DND-41 (cell line): ENCODE measurements around the gene XRN1.

ENCODE experiments used
- ATAC-seq: fragments of 200-7000 bp; cut with Tn5 transposase; 3 replicates; pipeline ENCODE4 v1.9.1; 2021; ENCODE audit warnings: low read depth; ENCODE audit not compliant: insufficient read depth
- DNase-seq: peaks from one replicate; pipeline ENCODE4 v3.0.0-alpha.2; 2020
- H2AFZ ChIP-seq: 2 replicates; pipeline ENCODE4 v1.6.0; 2012; ENCODE audit warnings: low read depth, low read length
- H3K27ac ChIP-seq: 2 replicates; pipeline ENCODE4 v1.5.1; 2012; ENCODE audit warnings: low read length, inconsistent platforms
- H3K27me3 ChIP-seq: fragments of 200-600 bp; sonication (generic); 2 replicates; pipeline ENCODE4 v1.6.0; 2012; ENCODE audit warnings: low read length, mild to moderate bottlenecking, inconsistent platforms; ENCODE audit not compliant: insufficient read depth, poor library complexity
- H3K36me3 ChIP-seq: 2 replicates; pipeline ENCODE4 v1.5.1; 2012; ENCODE audit warnings: low read length, inconsistent platforms; ENCODE audit not compliant: insufficient read depth
- H3K4me1 ChIP-seq: 2 replicates; pipeline ENCODE4 v1.5.1; 2012; ENCODE audit warnings: mild to moderate bottlenecking, low read length; ENCODE audit not compliant: insufficient read depth
- H3K4me2 ChIP-seq: 2 replicates; pipeline ENCODE4 v1.6.0; 2012; ENCODE audit warnings: mild to moderate bottlenecking, moderate library complexity, low read length, inconsistent platforms; ENCODE audit not compliant: insufficient read depth
- H3K4me3 ChIP-seq, 2 experiments: fragments of 200-600 bp in 1 of 2; shearing (Covaris generic) in 1 of 2; 2 replicates each; pipeline ENCODE4 v1.5.1; 2012 to 2016; ENCODE audit warnings: inconsistent platforms in 2 of 2, low read length in 2 of 2, mild to moderate bottlenecking in 2 of 2, low read depth in 1 of 2, moderate library complexity in 1 of 2
- H3K79me2 ChIP-seq: 2 replicates; pipeline ENCODE4 v1.6.0; 2012; ENCODE audit warnings: low read length, inconsistent platforms; ENCODE audit not compliant: insufficient read depth
- H3K9ac ChIP-seq: 2 replicates; pipeline ENCODE4 v1.6.0; 2012; ENCODE audit warnings: low read depth, mild to moderate bottlenecking, inconsistent platforms, low read length, moderate library complexity
- H3K9me3 ChIP-seq: 2 replicates; pipeline ENCODE4 v1.5.1; 2012; ENCODE audit warnings: low read length, moderate library complexity, mild to moderate bottlenecking, inconsistent platforms; ENCODE audit not compliant: insufficient read depth, severe bottlenecking
- H4K20me1 ChIP-seq: 2 replicates; pipeline ENCODE4 v1.6.0; 2012; ENCODE audit warnings: low read length; ENCODE audit not compliant: insufficient read depth
- EZH2 ChIP-seq: IDR thresholded peaks from 3 replicates; pipeline ENCODE4 v1.6.1; 2012; ENCODE audit warnings: borderline replicate concordance, low read depth, mild to moderate bottlenecking, moderate library complexity, low read length, inconsistent platforms; ENCODE audit not compliant: severe bottlenecking
- TF ChIP-seq, protein P1 (sequence below): IDR thresholded peaks from 2 replicates; pipeline ENCODE4 v1.5.1; 2012; ENCODE audit warnings: borderline replicate concordance, low read length, moderate library complexity, mild to moderate bottlenecking; ENCODE audit not compliant: poor library complexity, severe bottlenecking; ENCODE audit errors: extremely low read depth

XRN1 gene

DNA sequence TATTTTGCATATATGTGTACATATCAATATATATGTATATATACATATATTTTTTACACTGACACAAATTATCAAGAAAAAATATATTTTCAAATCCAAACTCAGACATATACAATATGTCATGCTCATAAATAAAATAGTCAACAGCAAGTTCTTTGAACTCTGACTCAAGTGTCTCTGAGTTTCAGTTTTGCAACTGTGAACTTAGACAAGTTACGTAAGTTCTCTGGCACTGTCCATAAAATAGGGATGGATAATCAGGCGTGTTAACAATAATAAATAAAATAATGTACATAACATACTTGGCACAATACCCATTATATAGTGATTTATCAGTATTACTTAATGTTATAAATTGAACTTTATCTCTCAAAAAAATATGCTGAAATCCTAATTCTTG is 12.1 kb upstream of the XRN1 start:
- no peak overlapping the region for H3K27ac ChIP-seq
- H2AFZ ChIP-seq: no peak overlapping the region
- peaks cover 61% of the 10 kb centered on the region for H3K36me3 ChIP-seq
- no peak overlapping the region for H3K4me2 ChIP-seq
- no peaks in the 10 kb centered on the region for H3K4me1 ChIP-seq
- no peak overlapping the region for H3K4me3 ChIP-seq
- DNase-seq (no peak), ATAC-seq (no peak)
- no peaks in the 10 kb centered on the region for H3K79me2 ChIP-seq
- H3K27me3 ChIP-seq: no peaks in the 10 kb centered on the region
- H3K9ac ChIP-seq: no peak overlapping the region
- TF ChIP-seq, protein P1, sequence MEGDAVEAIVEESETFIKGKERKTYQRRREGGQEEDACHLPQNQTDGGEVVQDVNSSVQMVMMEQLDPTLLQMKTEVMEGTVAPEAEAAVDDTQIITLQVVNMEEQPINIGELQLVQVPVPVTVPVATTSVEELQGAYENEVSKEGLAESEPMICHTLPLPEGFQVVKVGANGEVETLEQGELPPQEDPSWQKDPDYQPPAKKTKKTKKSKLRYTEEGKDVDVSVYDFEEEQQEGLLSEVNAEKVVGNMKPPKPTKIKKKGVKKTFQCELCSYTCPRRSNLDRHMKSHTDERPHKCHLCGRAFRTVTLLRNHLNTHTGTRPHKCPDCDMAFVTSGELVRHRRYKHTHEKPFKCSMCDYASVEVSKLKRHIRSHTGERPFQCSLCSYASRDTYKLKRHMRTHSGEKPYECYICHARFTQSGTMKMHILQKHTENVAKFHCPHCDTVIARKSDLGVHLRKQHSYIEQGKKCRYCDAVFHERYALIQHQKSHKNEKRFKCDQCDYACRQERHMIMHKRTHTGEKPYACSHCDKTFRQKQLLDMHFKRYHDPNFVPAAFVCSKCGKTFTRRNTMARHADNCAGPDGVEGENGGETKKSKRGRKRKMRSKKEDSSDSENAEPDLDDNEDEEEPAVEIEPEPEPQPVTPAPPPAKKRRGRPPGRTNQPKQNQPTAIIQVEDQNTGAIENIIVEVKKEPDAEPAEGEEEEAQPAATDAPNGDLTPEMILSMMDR: no peak
- no peak for TF ChIP-seq EZH2
- no peaks in the 10 kb centered on the region for H3K9me3 ChIP-seq
- no peaks in the 10 kb centered on the region for H4K20me1 ChIP-seq

DNA sequence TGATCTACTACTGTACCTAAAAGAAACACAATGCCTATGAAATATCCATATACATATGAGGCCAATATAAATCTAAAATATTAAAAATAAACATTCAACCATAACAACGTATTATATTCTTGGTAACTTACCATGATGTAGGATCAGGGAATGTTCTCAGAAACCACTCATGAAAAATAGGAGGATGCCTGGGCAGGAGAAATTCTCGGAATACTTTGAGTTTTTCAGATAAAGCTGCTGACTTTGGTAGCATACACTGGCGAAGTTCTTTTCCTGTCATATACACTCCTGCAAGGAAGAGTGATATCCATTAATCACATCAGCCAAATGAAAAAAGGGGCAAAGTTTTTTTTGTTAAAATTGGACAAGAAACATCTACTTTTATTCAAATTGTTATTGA is 11.3 kb upstream of the XRN1 start:
- H3K36me3 ChIP-seq: peaks cover 58% of the 10 kb centered on the region
- H3K4me2 ChIP-seq: no peak overlapping the region
- no peaks in the 10 kb centered on the region for H3K9me3 ChIP-seq
- no peaks in the 10 kb centered on the region for H3K4me1 ChIP-seq
- H3K27ac ChIP-seq: no peak overlapping the region
- DNase-seq (no peak), ATAC-seq (no peak)
- H4K20me1 ChIP-seq: no peaks in the 10 kb centered on the region
- H3K4me3 ChIP-seq: no peak overlapping the region
- H3K9ac ChIP-seq: no peak overlapping the region
- TF ChIP-seq, protein P1: no peak
- no peak for TF ChIP-seq EZH2
- no peaks in the 10 kb centered on the region for H3K79me2 ChIP-seq
- no peak overlapping the region for H2AFZ ChIP-seq
- no peaks in the 10 kb centered on the region for H3K27me3 ChIP-seq

DNA sequence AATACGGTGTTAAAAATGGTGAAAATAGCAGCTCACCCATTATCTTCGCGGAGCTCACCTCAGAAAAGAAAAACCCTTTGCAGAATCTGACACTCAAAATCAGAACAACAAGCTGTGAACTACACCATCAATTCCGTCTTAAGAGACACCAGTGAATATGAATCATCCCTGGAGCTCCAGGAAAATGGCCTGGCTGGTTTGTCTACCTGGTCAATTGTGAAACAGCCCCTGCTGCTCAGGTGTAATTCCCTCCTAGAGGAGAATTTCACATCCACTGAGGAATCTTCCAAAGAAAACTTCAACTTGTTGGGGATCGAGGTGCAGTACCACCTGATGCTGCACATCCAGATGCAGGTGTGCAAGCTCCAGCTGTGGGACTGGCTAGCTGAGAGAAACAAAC is 3.0 kb upstream of the XRN1 start:
- Histone ChIP-seq H3K36me3 (peaks cover 54% of the 10 kb centered on the region), H3K79me2 (peaks cover 29% of the 10 kb centered on the region), H3K9ac (no peak overlapping the region), H3K4me2 (no peak overlapping the region), H3K4me1 (peaks cover 19% of the 10 kb centered on the region), H2AFZ (no peak overlapping the region), H3K27me3 (no peaks in the 10 kb centered on the region), H3K9me3 (no peaks in the 10 kb centered on the region), H3K4me3 (no peak overlapping the region), H4K20me1 (peaks cover 3% of the 10 kb centered on the region; the same call in 1 of the 2 replicates), H3K27ac (no peak overlapping the region)
- ATAC-seq: no peak
- DNase-seq: no peak
- no peak for TF ChIP-seq EZH2
- TF ChIP-seq, protein P1: no peak

DNA sequence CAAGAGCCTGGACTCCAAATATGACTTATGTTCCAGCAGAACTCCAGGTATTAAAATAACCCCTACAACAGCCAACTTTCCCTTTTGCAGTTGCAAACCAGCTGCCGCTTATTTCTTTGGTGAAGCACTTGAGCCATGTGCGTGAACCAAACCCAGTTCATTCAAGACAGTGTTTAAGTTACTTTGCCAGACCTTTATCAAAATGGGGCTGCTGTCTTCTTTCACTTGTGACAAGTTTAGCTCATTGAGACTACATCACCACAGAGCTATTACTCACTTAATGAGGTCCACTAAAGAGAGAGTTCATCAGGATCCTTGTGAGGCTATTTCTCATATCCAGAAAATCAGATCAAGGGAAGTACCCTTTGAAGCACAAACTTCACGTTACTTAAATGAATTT is 2.4 kb upstream of the XRN1 start:
- Histone ChIP-seq H3K79me2 (peaks cover 36% of the 10 kb centered on the region), H3K27ac (no peak overlapping the region), H3K9ac (no peak overlapping the region), H3K9me3 (no peaks in the 10 kb centered on the region), H3K4me1 (peaks cover 26% of the 10 kb centered on the region), H3K4me3 (no peak overlapping the region), H3K27me3 (no peaks in the 10 kb centered on the region), H4K20me1 (peaks cover 7% of the 10 kb centered on the region; the same call in 1 of the 2 replicates), H2AFZ (no peak overlapping the region), H3K36me3 (peaks cover 53% of the 10 kb centered on the region), H3K4me2 (no peak overlapping the region)
- DNase-seq: no peak
- no peak for ATAC-seq
- no peak for TF ChIP-seq EZH2
- TF ChIP-seq, protein P1: no peak
